Stimulated activated CD8-positive, alpha-beta memory T cell treated with anti-CD3 and anti-CD28 coated beads, Interleukin-2, amount 100 ng/mL, for 1 hour (primary cell): Measurements from ENCODE around the gene SNRPA1.

Source experiments
- DNase-seq, 2 donors: peaks; one replicate each; pipeline ENCODE4 v3.0.0-alpha.2; 2020; ENCODE audit warnings: low read depth in 2 of 2

SNRPA1 gene

GRCh38 chr15:101320501-101321052, 25.5 kb upstream of the SNRPA1 start:
- peak; percentile 34 to 40 for DNase-seq

DNA sequence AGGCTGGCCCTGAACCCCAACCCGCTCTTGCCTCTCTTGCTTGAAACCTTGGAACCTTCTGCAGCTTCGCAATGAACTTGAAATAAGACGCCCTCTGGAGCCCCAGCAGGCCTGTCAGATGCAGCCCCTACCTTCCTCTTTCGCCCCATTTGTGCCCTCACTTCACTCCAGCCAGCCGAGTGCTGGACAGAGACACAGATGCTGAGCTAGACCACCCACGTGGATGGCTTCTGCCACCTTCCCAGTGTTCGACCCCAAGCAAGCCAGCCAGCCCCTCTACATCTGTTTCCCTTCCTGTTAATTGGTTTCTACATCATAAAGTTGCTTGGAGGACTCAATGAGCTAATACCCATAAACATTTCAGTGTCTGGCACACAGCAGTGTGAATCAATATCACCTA, 23.8 kb upstream of the SNRPA1 start:
- DNase-seq, result no peak

- DNase-seq, result no peak
Measured at GRCh38 chr15:101318147-101318819, 23.2 kb upstream of the SNRPA1 start.

DNA sequence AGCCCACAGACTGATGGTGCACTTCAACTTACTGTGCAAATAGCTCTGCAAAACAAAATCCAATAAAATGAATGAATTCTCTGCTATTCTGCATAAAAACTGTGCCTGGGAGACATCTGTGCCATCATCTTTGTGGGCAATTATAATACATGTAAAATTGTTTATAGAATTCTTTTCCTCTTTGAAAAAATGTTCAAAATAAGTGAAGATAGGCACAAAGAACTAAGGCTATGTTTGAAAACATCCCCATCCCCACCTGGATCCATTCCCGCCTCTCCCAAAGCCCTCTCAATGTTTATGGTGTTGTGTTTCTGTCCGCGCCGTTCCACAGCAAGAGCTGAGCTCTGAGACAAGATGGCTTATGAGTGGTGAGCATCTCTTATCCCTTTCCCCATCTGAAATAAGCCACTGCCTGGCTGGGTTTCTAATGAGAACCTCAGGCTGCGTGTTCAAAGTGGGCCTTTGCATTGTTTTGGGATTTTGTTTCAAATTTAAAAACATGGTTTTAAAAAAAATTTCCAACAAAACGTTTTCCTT, 22.4 kb upstream of the SNRPA1 start:
- no peak for DNase-seq

DNA sequence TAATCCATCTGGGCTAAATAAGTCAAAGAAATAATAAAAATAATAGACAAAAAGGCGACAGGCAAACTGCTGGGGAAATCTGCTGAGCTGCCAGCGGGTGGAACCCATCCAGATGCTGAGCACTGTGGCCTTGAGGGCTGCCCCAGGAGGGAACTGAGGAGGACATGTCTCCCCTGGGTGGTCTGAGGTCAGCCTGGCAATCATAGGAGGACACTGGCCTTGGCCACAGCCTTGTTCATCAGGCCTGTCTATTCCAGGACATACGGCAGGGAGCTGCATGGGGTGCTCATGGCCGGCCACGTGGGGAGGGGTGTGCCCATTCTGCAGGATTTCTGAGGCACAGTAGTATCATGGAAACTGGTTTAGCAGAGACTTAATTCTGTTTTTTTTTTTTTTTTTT, 21.5 kb upstream of the SNRPA1 start:
- DNase-seq, result no peak

GRCh38 chr15:101315736-101316135, 20.7 kb upstream of the SNRPA1 start:
- DNase-seq, result no peak

DNA sequence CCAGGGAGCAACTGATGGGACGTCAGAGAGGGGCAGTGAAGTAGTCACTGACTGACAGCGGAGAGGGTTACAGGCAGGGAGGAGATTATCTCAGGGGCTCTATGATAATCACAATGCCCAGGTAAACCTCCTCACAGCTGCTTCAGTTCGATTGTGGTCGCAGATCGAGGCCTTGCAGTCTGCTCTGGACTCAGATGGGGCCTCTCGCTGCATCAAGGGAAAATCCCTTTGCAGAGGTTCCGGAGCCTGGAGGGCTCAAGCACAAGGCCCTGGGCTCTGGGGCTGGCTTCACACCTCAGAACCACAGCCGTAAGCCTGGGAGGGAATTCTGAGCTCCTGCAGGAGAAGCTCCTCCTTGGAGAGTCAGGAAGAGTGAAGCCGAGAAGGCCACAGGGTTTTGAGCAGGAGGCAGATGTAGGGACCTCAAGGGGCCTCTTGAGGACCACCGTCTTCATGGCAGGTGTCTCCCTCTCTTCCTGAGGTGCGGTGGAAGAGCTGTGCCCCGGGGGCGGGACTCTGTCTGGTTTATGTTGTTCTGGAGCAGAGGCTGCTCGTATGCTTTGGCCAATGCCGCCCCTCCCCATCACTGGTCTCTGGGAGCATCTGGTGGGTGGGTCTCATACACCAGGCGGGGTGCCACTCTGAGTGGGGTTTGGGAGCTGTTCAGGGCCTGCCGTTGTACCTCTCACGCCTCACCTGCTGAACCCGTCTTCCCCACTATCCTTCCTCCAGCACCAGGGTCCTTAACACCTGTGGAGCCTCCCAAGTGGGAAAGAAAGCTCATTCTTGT, 19.5 kb upstream of the SNRPA1 start:
- no peak for DNase-seq

DNA sequence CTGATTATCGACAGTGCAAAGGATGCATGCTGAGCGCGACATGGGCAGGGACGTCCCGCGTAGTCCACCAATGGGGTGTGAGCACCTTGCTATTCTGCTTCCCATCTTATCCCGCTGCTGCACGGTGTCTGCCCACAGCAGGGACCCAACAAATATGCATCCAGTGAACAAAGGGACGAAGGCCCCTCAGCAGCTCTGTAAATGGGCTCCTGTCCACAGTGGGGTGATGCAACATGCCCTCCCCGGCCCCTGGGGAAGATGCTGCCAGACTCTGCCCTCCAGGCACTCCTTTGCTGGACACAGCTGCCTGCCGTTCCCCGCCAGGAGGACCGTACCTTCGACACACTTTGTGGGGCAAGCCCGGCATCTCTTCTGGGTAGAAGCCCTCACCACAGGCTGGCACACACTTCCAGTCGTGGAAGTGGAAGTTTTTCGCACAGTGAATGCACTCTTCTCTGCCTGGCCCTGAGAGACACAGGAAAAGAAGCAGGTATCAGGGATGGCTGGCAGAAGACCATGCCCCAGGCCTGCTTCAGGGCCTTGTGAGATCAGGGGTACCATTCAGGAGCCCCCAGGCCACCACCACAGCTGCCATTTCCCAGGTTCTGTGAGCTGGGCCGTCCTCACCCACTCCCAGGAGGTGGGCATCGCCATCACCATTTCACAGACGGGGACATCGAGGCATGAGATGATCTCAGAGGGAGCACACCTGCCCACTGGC, 18.2 kb upstream of the SNRPA1 start:
- no peak for DNase-seq

DNA sequence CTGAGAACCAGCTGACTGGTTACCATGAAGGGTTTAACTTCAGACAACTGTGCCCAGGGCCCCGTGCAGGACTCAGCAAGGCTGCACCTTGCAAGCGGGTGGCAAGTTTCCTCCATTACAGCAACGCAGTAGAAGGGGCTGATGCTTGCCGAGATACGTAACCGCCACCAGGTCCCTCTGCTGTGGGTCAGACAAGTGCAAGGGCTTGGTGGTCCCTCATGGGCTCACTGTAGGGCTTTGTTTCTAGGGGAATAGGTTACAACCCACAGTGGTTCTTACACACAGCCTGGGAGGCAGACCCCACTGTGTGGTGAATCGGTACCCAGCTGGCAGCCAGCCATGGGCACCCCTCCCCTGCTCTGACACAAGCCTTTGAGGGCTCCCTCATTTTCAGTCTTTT, 15.5 kb upstream of the SNRPA1 start:
- DNase-seq, result no peak

DNA sequence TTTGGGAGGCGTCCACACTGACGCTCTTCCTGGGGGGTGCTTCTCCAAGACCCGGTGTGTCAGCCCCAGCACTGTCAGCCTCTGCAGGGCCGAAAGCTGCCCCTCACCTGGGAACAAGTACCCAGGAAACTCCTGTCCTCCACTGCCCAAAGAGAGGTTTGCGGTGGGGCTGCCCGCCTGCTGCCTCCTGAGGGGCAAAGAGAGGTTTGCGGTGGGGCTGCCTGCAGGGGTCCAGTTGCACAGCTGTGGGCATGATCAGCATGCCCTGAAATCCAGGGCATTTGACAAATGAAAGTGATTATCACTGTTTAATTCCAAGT, 15.1 kb upstream of the SNRPA1 start:
- DNase-seq, result no peak

DNA sequence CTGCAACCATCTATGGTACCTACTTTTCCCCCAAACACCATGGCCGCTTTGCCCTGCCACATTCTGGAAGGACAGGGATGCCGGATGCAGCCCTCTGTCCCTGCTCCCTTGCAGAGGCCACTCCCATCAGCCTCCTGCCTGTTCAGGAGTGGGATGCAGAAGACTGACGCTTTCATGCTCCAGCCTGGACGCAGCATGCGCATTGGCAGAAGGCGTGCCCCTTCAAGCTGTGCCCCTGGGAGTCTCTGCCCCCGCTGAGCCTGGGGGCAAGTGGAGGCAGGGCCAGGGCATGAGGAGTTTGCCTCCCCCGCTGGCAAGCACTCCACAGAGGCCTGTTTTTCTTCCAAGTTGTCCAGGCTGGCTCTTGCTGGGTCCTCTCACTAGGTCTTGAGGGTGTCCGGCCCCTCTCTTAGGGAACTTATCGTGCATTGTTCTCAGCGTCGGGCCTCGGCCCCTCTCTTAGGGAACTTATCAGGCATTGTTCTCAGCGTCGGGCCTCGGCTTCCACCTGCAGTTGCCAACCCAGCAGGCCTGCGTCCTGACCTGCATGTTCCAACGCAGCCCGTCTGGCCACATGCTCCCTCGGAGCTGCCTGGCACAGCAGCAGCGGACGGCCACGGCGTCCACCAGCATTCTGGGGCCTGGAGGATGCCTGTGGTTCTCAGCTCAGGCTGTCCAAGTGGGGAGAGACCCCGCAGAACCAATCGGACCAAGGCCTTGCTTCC, 14.6 kb upstream of the SNRPA1 start:
- DNase-seq, result no peak

GRCh38 chr15:101308604-101309435, 13.8 kb upstream of the SNRPA1 start:
- DNase-seq, result no peak

- no peak for DNase-seq
Measured at GRCh38 chr15:101307897-101308603, 13.0 kb upstream of the SNRPA1 start.

GRCh38 chr15:101307048-101307896, 12.2 kb upstream of the SNRPA1 start:
- DNase-seq, result no peak

DNA sequence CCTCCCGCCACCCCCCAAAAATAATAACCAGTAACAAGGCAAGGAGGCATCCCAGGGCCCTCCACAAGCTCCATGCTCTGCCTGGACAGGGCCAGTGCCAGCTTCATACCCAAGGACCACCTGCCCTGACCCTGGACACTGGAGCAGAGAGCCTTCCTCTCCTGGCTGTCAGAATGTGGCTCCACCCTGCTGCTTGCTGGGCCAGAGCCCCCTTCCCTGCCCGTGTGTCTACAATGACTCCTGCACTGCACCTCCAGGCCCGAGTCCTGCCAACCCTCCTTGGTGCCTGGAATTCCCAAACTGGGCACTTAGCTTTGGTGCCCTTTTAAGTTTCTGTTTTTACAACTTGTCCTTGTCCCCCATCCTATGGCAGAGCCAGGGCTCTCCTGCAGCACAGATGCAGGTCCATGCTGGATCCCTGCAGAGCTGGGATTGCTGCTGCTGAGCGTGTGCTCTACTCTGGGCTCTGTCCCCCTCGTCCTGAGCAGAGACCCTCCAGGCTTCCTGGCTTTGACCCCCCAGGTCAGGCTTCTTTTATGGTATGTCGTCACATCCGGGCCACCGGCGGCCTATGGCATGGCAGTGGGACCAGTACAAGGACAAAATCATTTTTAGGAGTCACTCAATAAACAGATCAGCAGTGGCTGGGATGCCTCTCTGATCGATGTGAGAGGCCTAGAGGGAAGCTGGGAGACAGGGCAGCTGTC, 11.4 kb upstream of the SNRPA1 start:
- no peak for DNase-seq

DNA sequence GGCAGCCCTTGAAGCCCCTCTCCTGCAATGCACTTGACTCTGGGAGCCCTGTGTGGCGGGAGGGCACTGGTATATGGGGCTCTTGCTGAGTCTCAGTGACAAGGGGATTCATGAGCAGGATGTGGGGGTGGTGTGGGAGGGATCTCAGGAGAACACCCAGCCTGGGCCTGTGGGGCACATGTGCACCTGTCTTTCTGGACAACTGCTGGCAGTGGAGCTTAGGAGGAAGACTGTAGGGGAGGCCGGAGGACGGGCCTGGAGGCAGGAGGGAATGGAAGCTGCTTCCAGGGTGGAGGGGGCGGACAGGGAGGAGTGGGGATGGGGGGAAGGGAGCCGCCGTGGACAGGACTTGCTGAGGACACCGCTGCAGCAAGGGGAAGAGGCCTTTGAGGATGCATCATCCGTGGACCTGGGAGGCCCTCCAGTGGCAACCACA, 10.8 kb upstream of the SNRPA1 start:
- DNase-seq, result no peak

- no peak for DNase-seq
Measured at GRCh38 chr15:101303408-101303807, 8.4 kb upstream of the SNRPA1 start.
